Measurements from ENCODE around the gene KRTAP12-2.

- TF ChIP-seq CTCF (conservative IDR thresholded peaks at IDR 0.05 in 1 of 2, IDR thresholded peaks at IDR 0.05 in 1 of 2; ENCODE audit: extremely low read depth in 1 of 2, insufficient read depth in 1 of 2, low read depth in 1 of 2, low read length in 2 of 2) = no peak
- TF ChIP-seq EZH2 (IDR thresholded peaks at IDR 0.05; ENCODE audit: borderline replicate concordance, low read length) = no peak
Observed at GRCh38 chr21:44618504-44618903, 48.2 kb downstream of the KRTAP12-2 start.

Measured in mammary epithelial cell (primary cell).